ENCODE results near the gene NFIC. TPM values are rescaled to one million over a fixed set of nuclear protein-coding genes. Genes with fewer than 3 reads are reported as not detected.

The NFIC gene
- total RNA-seq, 1 donor = 42.7 TPM

DNA sequence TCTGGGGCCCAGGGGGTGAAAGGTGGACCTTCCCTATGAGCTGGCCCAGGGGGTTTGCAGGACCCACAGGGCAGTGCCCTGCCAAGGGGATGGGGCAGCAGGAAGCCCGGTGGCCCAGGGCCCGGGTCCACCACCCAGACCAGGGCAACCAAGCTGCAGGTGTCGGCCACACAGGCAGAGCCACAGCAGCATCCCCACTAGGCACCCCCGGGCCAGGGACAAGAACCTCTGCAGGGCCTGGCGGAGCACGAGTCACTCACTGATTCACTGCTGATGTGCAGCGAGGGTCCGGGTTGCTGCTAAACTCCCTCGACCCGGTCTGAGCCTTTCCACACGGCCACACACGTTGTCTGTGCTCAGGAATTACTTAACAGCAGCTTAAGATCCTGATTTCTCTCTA is 148.5 kb downstream of the NFIC start:
- TF ChIP-seq, protein P1, sequence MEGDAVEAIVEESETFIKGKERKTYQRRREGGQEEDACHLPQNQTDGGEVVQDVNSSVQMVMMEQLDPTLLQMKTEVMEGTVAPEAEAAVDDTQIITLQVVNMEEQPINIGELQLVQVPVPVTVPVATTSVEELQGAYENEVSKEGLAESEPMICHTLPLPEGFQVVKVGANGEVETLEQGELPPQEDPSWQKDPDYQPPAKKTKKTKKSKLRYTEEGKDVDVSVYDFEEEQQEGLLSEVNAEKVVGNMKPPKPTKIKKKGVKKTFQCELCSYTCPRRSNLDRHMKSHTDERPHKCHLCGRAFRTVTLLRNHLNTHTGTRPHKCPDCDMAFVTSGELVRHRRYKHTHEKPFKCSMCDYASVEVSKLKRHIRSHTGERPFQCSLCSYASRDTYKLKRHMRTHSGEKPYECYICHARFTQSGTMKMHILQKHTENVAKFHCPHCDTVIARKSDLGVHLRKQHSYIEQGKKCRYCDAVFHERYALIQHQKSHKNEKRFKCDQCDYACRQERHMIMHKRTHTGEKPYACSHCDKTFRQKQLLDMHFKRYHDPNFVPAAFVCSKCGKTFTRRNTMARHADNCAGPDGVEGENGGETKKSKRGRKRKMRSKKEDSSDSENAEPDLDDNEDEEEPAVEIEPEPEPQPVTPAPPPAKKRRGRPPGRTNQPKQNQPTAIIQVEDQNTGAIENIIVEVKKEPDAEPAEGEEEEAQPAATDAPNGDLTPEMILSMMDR (IDR thresholded peaks at IDR 0.05; ENCODE audit: insufficient read depth, low read depth, low read length) = no peak
- H3K4me3 ChIP-seq (ENCODE audit: low read depth, low read length) = no peak overlapping the region
- no peak for DNase-seq (ENCODE audit: low read depth)

DNA sequence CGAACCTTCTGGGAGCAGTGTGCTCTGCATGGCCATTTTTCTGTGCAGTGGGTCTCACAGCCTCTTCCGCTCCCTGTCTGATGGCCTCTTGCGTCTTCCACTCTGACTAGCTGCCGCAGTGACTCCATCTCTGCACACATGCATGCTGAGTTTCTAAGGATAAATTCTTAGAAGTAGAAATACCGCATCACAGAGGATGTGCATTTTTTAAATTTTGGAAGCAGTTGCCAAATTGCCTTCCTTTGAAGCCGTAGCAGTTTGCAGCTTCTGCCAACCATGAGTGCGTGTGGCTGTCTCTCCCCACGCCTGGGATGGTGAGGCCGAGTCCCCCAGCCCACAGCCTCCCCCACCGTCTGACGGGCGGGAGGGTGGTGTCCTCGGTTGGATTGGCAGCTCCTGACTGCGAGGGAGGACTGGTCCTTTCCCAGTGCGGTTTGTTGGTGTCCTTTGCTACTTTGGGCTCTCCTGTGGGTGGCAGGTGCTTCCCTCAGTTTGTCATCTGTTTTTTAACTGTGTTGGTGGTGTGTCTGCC is 149.6 kb downstream of the NFIC start:
- TF ChIP-seq, protein P1 (IDR thresholded peaks at IDR 0.05; ENCODE audit: insufficient read depth, low read depth, low read length) = no peak
- no peak for DNase-seq (ENCODE audit: low read depth)
- no peak overlapping the region for H3K4me3 ChIP-seq (ENCODE audit: low read depth, low read length)

DNA sequence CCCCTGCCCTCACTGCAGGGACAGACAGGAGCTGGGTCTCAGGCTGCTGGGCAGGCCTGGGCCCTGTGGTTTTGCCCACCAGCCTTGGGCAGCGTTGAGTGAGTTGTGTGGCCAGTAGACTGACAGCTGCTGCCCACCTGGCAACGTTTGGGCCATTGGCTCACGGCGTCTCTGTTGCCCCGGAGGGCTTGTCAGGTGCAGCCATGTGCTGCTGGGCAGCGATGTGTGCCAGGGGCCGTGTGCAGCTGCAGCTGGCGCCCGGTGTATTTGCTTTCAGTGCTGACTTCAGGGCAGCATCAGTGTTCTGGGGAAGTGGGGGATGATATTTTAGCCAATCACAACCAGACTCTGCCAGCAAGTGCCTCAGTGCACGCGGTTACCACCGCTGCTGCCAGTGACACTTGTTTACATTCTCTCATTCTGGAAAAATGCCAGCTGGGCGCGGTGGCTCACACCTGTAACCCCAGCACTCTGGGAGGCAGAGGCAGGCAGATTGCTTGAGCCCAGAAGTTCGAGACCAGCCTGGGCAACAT is 150.4 kb downstream of the NFIC start:
- H3K4me3 ChIP-seq (ENCODE audit: low read depth, low read length) = no peak overlapping the region
- DNase-seq (ENCODE audit: low read depth) = no peak
- TF ChIP-seq, protein P1 (IDR thresholded peaks at IDR 0.05; ENCODE audit: insufficient read depth, low read depth, low read length) = no peak

DNA sequence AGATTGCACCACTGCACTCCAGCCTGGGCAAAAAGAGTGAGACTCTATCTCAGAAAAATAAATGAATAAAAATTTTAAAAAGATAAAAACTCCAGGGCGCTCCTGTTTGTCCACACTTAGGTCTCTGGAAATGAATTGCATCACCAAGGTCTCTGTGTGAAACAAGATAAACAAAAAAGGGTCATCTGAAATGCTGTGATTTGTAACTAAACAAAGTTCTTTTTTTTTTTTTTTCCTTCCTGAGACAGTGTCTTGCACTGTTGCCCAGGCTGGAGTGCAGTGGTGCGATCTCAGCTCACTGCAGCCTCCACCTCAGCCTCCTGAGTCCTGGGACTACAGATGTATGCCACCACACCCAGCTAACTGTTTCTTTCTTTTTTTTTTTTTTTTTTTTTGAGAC is 151.3 kb downstream of the NFIC start:
- TF ChIP-seq, protein P1 (IDR thresholded peaks at IDR 0.05; ENCODE audit: insufficient read depth, low read depth, low read length) = no peak
- H3K4me3 ChIP-seq (ENCODE audit: low read depth, low read length) = no peak overlapping the region
- DNase-seq (ENCODE audit: low read depth) = peak; percentile 48

DNA sequence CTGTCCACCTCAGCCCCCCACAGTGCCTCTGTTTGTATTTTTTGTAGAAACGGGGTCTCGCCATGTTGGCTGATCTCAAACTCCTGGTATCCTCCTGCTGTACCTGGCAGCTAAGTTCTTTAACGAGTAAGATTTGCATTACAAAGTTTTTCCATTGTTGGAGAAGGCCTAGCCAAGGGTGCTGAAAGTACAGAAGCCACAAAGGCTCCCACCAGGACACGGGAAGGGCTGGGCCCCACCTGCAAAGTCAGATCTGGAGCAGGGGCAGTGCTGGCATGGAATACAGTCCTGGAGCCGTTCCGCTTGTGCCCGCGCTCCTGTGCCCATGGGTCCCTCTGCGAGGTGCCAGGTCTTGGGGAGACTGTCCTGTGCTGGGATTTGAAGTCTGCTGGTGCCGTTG is 151.9 kb downstream of the NFIC start:
- TF ChIP-seq, protein P1 (IDR thresholded peaks at IDR 0.05; ENCODE audit: insufficient read depth, low read depth, low read length) = no peak
- DNase-seq (ENCODE audit: low read depth) = no peak
- no peak overlapping the region for H3K4me3 ChIP-seq (ENCODE audit: low read depth, low read length)

DNA sequence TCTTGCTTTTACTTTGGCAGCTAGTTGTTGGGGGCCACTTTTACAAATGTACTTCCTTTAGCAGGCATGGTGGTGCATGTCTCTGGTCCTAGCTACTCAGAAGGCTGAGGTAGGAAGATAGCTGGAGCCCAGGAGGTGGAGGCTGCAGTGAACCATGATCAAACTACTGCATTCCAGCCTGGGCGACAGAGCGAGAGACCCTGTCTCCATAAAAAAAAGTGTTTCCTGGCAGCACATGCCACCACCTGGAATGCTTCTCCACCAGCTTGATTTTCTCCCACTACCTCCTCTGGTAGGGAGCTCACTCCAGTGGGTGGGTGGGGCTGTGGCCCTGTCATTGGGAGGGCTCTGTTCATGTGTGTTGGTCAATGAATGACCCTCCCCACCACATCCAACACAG is 152.3 kb downstream of the NFIC start:
- no peak for DNase-seq (ENCODE audit: low read depth)
- H3K4me3 ChIP-seq (ENCODE audit: low read depth, low read length) = no peak overlapping the region
- TF ChIP-seq, protein P1 (IDR thresholded peaks at IDR 0.05; ENCODE audit: insufficient read depth, low read depth, low read length) = no peak

Small RNAs within 50 kb of the gene (small RNA-seq; reads per million reads assigned to genes)
- gene AC005514.1 = not detected

Other genes starting within 250 kb of the NFIC start
- gene GNA15, start 230.6 kb upstream of the NFIC start, total RNA-seq = under 0.01 and 0.32 TPM in 2 replicates
- not detected in 2 replicates for gene S1PR4, start 187.8 kb upstream of the NFIC start, total RNA-seq
- 52.7 and 55.1 TPM in 2 replicates for gene NCLN, start 180.7 kb upstream of the NFIC start, total RNA-seq
- gene CELF5, start 141.9 kb upstream of the NFIC start, total RNA-seq = under 0.01 TPM in 1 of 2 replicates, not detected in the other
- gene SMIM24, start 113.9 kb downstream of the NFIC start, total RNA-seq = not detected in 2 replicates
- gene SMIM44, start 116.9 kb downstream of the NFIC start, total RNA-seq = not detected in 2 replicates
- 10.4 and 11.6 TPM in 2 replicates for gene DOHH, start 134.1 kb downstream of the NFIC start, total RNA-seq
- 37.6 and 40.3 TPM in 2 replicates for gene FZR1, start 139.7 kb downstream of the NFIC start, total RNA-seq
- gene TEKTIP1, start 172.6 kb downstream of the NFIC start, total RNA-seq = not detected in 2 replicates
- gene MFSD12, start 191.0 kb downstream of the NFIC start, total RNA-seq = 137 and 139 TPM in 2 replicates
- gene HMG20B, start 206.4 kb downstream of the NFIC start, total RNA-seq = 72.5 and 124 TPM in 2 replicates
- 0.32 and 0.43 TPM in 2 replicates for gene GIPC3, start 218.9 kb downstream of the NFIC start, total RNA-seq
- gene TBXA2R, start 240.3 kb downstream of the NFIC start, total RNA-seq = 4.3 and 4.8 TPM in 2 replicates

Measured in fibroblast of villous mesenchyme (primary cell).